ENCODE data around the gene WDFY1. TPM values are rescaled to one million over a fixed set of nuclear protein-coding genes. Genes with fewer than 3 reads are reported as not detected.

WDFY1 gene
- total RNA-seq, 4 donors from 2014 or later = 33.1 to 61.8 (median 50.4) TPM

GRCh38 chr2:223979730-223980396 lies 34.7 kb upstream of the WDFY1 start:
- TF ChIP-seq EP300 (IDR thresholded peaks at IDR 0.05) (no peak), CTCF (IDR thresholded peaks at IDR 0.05) (no peak), POLR2A (IDR thresholded peaks at IDR 0.05) (no peak)
- H3K4me3 ChIP-seq = no peak overlapping the region
- 63 to 74% methylated on average over 2 of the region's 2 CpGs for WGBS, 2 donors
- H3K4me1 ChIP-seq = peaks cover 0 to 7% (median 0%) of the 10 kb centered on the region in 4 donors
- no peak overlapping the region for H3K27ac ChIP-seq
- peaks cover 0 to 39% (median 0%) of the 10 kb centered on the region in 3 donors for H3K36me3 ChIP-seq
- DNase-seq (ENCODE audit: low spot score in 2 of 2) = no peak
- H3K27me3 ChIP-seq = no peaks in the 10 kb centered on the region
- H3K9me3 ChIP-seq = no peaks in the 10 kb centered on the region

GRCh38 chr2:223978451-223978850 lies 33.3 kb upstream of the WDFY1 start:
- WGBS, 2 donors = 82 to 89% methylated on average over 4 of the region's 4 CpGs
- no peaks in the 10 kb centered on the region for H3K9me3 ChIP-seq
- H3K36me3 ChIP-seq = peaks cover 0 to 28% (median 0%) of the 10 kb centered on the region in 3 donors
- H3K4me1 ChIP-seq = peaks cover 0 to 7% (median 0%) of the 10 kb centered on the region in 4 donors
- H3K27me3 ChIP-seq = no peaks in the 10 kb centered on the region
- no peak for DNase-seq (ENCODE audit: low spot score in 2 of 2)
- TF ChIP-seq EP300 (IDR thresholded peaks at IDR 0.05) (no peak), POLR2A (IDR thresholded peaks at IDR 0.05) (no peak)
- H3K4me3 ChIP-seq = no peak overlapping the region
- H3K27ac ChIP-seq = no peak overlapping the region

GRCh38 chr2:223976635-223977226 lies 31.6 kb upstream of the WDFY1 start:
- 52 to 65% methylated on average over 3 of the region's 3 CpGs for WGBS, 2 donors
- Histone ChIP-seq H3K36me3 (peaks cover 0 to 27% (median 0%) of the 10 kb centered on the region in 3 donors), H3K27ac (no peak overlapping the region), H3K4me3 (no peak overlapping the region), H3K9me3 (no peaks in the 10 kb centered on the region), H3K27me3 (no peaks in the 10 kb centered on the region), H3K4me1 (peaks cover 0 to 7% (median 0%) of the 10 kb centered on the region in 4 donors)
- no peak for TF ChIP-seq EP300 (IDR thresholded peaks at IDR 0.05)
- no peak for TF ChIP-seq POLR2A (IDR thresholded peaks at IDR 0.05)
- no peak for TF ChIP-seq CTCF (IDR thresholded peaks at IDR 0.05)
- DNase-seq (ENCODE audit: low spot score in 2 of 2) = no peak

GRCh38 chr2:223973606-223974005 lies 28.5 kb upstream of the WDFY1 start:
- no peak for DNase-seq (ENCODE audit: low spot score in 2 of 2)
- no peak overlapping the region for H3K27ac ChIP-seq
- H3K9me3 ChIP-seq = no peaks in the 10 kb centered on the region
- H3K4me1 ChIP-seq = peaks cover 0 to 12% (median 0%) of the 10 kb centered on the region in 4 donors
- no peaks in the 10 kb centered on the region for H3K27me3 ChIP-seq
- TF ChIP-seq EP300 (IDR thresholded peaks at IDR 0.05) (no peak), CTCF (IDR thresholded peaks at IDR 0.05) (no peak), POLR2A (IDR thresholded peaks at IDR 0.05) (no peak)
- 89 to 97% methylated on average over 3 of the region's 3 CpGs for WGBS, 2 donors
- no peak overlapping the region for H3K4me3 ChIP-seq
- peaks cover 0 to 11% (median 0%) of the 10 kb centered on the region in 3 donors for H3K36me3 ChIP-seq

- Histone ChIP-seq H3K27me3 (no peaks in the 10 kb centered on the region), H3K4me1 (peaks cover 0 to 12% (median 0%) of the 10 kb centered on the region in 4 donors), H3K36me3 (peaks cover 0 to 17% (median 0%) of the 10 kb centered on the region in 3 donors), H3K4me3 (no peak overlapping the region), H3K9me3 (no peaks in the 10 kb centered on the region), H3K27ac (no peak overlapping the region)
- no peak for TF ChIP-seq EP300 (IDR thresholded peaks at IDR 0.05)
- DNase-seq (ENCODE audit: low spot score in 2 of 2) = no peak
- 77 to 78% methylated on average over 7 of the region's 7 CpGs for WGBS, 2 donors
These were observed 27.5 kb upstream of the WDFY1 start for GRCh38 chr2:223972656-223973102.

- Histone ChIP-seq H3K9me3 (no peaks in the 10 kb centered on the region), H3K4me1 (peaks cover 0 to 12% (median 0%) of the 10 kb centered on the region in 4 donors), H3K36me3 (peaks cover 0 to 21% (median 0%) of the 10 kb centered on the region in 3 donors), H3K27ac (no peak overlapping the region), H3K4me3 (no peak overlapping the region), H3K27me3 (no peaks in the 10 kb centered on the region)
- 83 to 90% methylated on average over 5 of the region's 5 CpGs for WGBS, 2 donors
- TF ChIP-seq EP300 (IDR thresholded peaks at IDR 0.05) (no peak), POLR2A (IDR thresholded peaks at IDR 0.05) (no peak), CTCF (IDR thresholded peaks at IDR 0.05) (no peak)
- no peak for DNase-seq (ENCODE audit: low spot score in 2 of 2)
These were observed 26.6 kb upstream of the WDFY1 start for GRCh38 chr2:223971731-223972130.
